H1 (cell line): ENCODE results near the gene PNMA8C.
A peak's percentile ranks its signal among the peaks of the same experiment; 100 is the strongest.

Experiments used
- CEBPB ChIP-seq: IDR thresholded peaks from 2 replicates; pipeline ENCODE4 v1.6.1; 2012; ENCODE audit warnings: low read depth, low read length
- CTCF ChIP-seq, 3 experiments: IDR thresholded peaks; 1 replicate in 2 of 3; 2 replicates in 1 of 3; pipeline versions ENCODE4 v1.5.1 to v1.6.1; 2011; ENCODE audit warnings: low read length in 3 of 3, mild to moderate bottlenecking in 3 of 3, inconsistent platforms in 2 of 3, low read depth in 1 of 3, moderate library complexity in 1 of 3; ENCODE audit not compliant: insufficient read depth in 1 of 3; ENCODE audit errors: control extremely low read depth in 1 of 3
- GABPA ChIP-seq: IDR thresholded peaks from 2 replicates; pipeline ENCODE4 v1.6.1; 2011; ENCODE audit warnings: mild to moderate bottlenecking, low read length, moderate library complexity, borderline replicate concordance; ENCODE audit not compliant: insufficient read depth
- MAX ChIP-seq: IDR thresholded peaks from 2 replicates; pipeline ENCODE4 v1.6.1; 2012; ENCODE audit warnings: inconsistent platforms
- POLR2A ChIP-seq, 2 experiments: IDR thresholded peaks; 1 replicate in 1 of 2; 2 replicates in 1 of 2; pipeline ENCODE4 v1.6.1; 2011; ENCODE audit warnings: low read depth in 2 of 2, low read length in 2 of 2, mild to moderate bottlenecking in 2 of 2; ENCODE audit errors: control extremely low read depth in 1 of 2
- RAD21 ChIP-seq, 2 experiments: IDR thresholded peaks in 1 of 2; conservative IDR thresholded peaks in 1 of 2; 2 replicates each; pipeline ENCODE4 v1.6.1; 2011; ENCODE audit warnings: low read depth in 2 of 2, low read length in 2 of 2, improper control_type of control experiment in 1 of 2, inconsistent platforms in 1 of 2, mild to moderate bottlenecking in 1 of 2, moderate library complexity in 1 of 2
- SAP30 ChIP-seq: fragments of 300-600 bp; sonication (generic); IDR thresholded peaks from 2 replicates; pipeline ENCODE4 v1.7.1; 2012; ENCODE audit warnings: low read length, moderate library complexity, mild to moderate bottlenecking, inconsistent platforms; ENCODE audit not compliant: insufficient read depth, insufficient replicate concordance
- SP4 ChIP-seq: IDR thresholded peaks from 2 replicates; pipeline ENCODE4 v1.6.1; 2012; ENCODE audit warnings: low read length, inconsistent platforms
- SUZ12 ChIP-seq: fragments of 200-600 bp; sonication (generic); IDR thresholded peaks from 2 replicates; pipeline ENCODE4 v1.6.1; 2012; ENCODE audit warnings: mild to moderate bottlenecking, inconsistent platforms, low read length, moderate library complexity, mixed read lengths
- ZNF274 ChIP-seq: IDR thresholded peaks from 2 replicates; pipeline ENCODE4 v1.7.0; 2012; ENCODE audit warnings: low read length, borderline replicate concordance; ENCODE audit errors: extremely low read depth

GRCh38 chr19:46413262-46414031 is 15.3 kb downstream of the PNMA8C start, which contains the start of gene CCDC8:
- TF ChIP-seq CTCF (IDR thresholded peaks at IDR 0.05; ENCODE audit: control extremely low read depth in 1 of 3, insufficient read depth in 1 of 3, low read depth in 1 of 3, low read length in 3 of 3) (no peak), RAD21 (IDR thresholded peaks at IDR 0.05 in 1 of 2, conservative IDR thresholded peaks at IDR 0.05 in 1 of 2; ENCODE audit: low read depth in 2 of 2, low read length in 2 of 2) (no peak), GABPA (no peak), SAP30 (no peak), MAX (0 out of 2 replicates have a peak, but pooled peaks have one; percentile 50), SP4 (no peak), CEBPB (no peak), SUZ12 (no peak), POLR2A (IDR thresholded peaks at IDR 0.05; ENCODE audit: control extremely low read depth in 1 of 2, low read depth in 2 of 2, low read length in 2 of 2) (peak in 1 of 2 experiments; percentile 73; a peak in 2 of 3 replicates), ZNF274 (no peak)
